GM19240 (cell line): Measurements from ENCODE around the gene COLEC11.

ENCODE experiments used
- DNase-seq: peaks from one replicate; pipeline ENCODE4 v3.0.0; 2011; ENCODE audit warnings: low spot score; ENCODE audit not compliant: insufficient read length

COLEC11 gene

GRCh38 chr2:3637311-3637675 lies 42.4 kb downstream of the COLEC11 start:
- no peak for DNase-seq

GRCh38 chr2:3637692-3638455 lies 43.0 kb downstream of the COLEC11 start:
- DNase-seq: no peak

- no peak for DNase-seq
Measured at GRCh38 chr2:3638456-3638810, 43.5 kb downstream of the COLEC11 start.

GRCh38 chr2:3639015-3639630 lies 44.2 kb downstream of the COLEC11 start:
- no peak for DNase-seq

- DNase-seq: no peak
Measured at GRCh38 chr2:3639653-3640052, 44.7 kb downstream of the COLEC11 start.

GRCh38 chr2:3641181-3641580 lies 46.3 kb downstream of the COLEC11 start:
- no peak for DNase-seq

GRCh38 chr2:3641841-3642421 lies 47.0 kb downstream of the COLEC11 start:
- no peak for DNase-seq

GRCh38 chr2:3642521-3643215 lies 47.8 kb downstream of the COLEC11 start:
- DNase-seq: no peak

GRCh38 chr2:3643371-3644245 lies 48.7 kb downstream of the COLEC11 start:
- no peak for DNase-seq

GRCh38 chr2:3644246-3644525 lies 49.3 kb downstream of the COLEC11 start:
- DNase-seq: no peak

GRCh38 chr2:3644891-3645605 lies 50.1 kb downstream of the COLEC11 start:
- no peak for DNase-seq

- no peak for DNase-seq
Measured at GRCh38 chr2:3645745-3646389, 51.0 kb downstream of the COLEC11 start.

GRCh38 chr2:3646446-3646845 lies 51.5 kb downstream of the COLEC11 start:
- no peak for DNase-seq

GRCh38 chr2:3647246-3647645 lies 52.3 kb downstream of the COLEC11 start:
- no peak for DNase-seq

- DNase-seq: no peak
Measured at GRCh38 chr2:3647831-3648651, 53.1 kb downstream of the COLEC11 start.

GRCh38 chr2:3648652-3649177 lies 53.8 kb downstream of the COLEC11 start:
- DNase-seq: no peak

- DNase-seq: no peak
Measured at GRCh38 chr2:3649581-3649980, 54.7 kb downstream of the COLEC11 start.

- no peak for DNase-seq
Measured at GRCh38 chr2:3650140-3650920, 55.4 kb downstream of the COLEC11 start.
